Thoracic aorta (tissue), 2 donors: ENCODE measurements around the gene CISD2. TPM values are rescaled to one million over a fixed set of nuclear protein-coding genes. Genes with fewer than 3 reads are reported as not detected.
"Not testable (repeated sequence)": the region's sequence is repeated elsewhere in the genome, so short reads cannot be mapped to it uniquely, and the experiment has no call there.

ENCODE experiments used
- ATAC-seq: fragments of 150-250 bp; one replicate; pipeline ENCODE4 v1.8.0; 2017; ENCODE audit warnings: low read depth; ENCODE audit not compliant: insufficient number of reproducible peaks, low FRiP score
- DNase-seq: peaks from one replicate; pipeline ENCODE4 v3.0.0-alpha.2; 2020; ENCODE audit warnings: low spot score
- H3K27ac ChIP-seq, 2 donors: fragments of 200-600 bp; sonication (generic); 1 replicate in 1 of 2; 2 replicates in 1 of 2; pipeline ENCODE4 v1.5.1; 2016; ENCODE audit warnings: mild to moderate bottlenecking in 2 of 2, moderate library complexity in 2 of 2
- H3K27me3 ChIP-seq: fragments of 200-600 bp; sonication (generic); replicated peaks from 2 replicates; pipeline ENCODE4 v1.6.0; 2016; ENCODE audit warnings: mild to moderate bottlenecking; ENCODE audit not compliant: insufficient read depth
- H3K36me3 ChIP-seq: fragments of 200-600 bp; sonication (generic); one replicate; pipeline ENCODE4 v1.5.1; 2016
- H3K4me1 ChIP-seq, 2 donors: fragments of 200-600 bp; sonication (generic); 1 replicate in 1 of 2; 2 replicates in 1 of 2; pipeline versions ENCODE4 v1.5.1 to v1.6.0; 2016; ENCODE audit warnings: low read depth in 2 of 2, mild to moderate bottlenecking in 1 of 2; ENCODE audit not compliant: control insufficient read depth in 1 of 2
- H3K4me3 ChIP-seq: fragments of 200-600 bp; sonication (generic); 2 replicates; pipeline ENCODE4 v1.5.1; 2016; ENCODE audit warnings: mild to moderate bottlenecking
- H3K9me3 ChIP-seq: fragments of 200-600 bp; sonication (generic); 2 replicates; pipeline ENCODE4 v1.5.1; 2016
- CTCF ChIP-seq: fragments of 200-600 bp; sonication (generic); IDR thresholded peaks from one replicate; pipeline ENCODE4 v1.5.1; 2019; ENCODE audit warnings: antibody characterized with exemption
- total RNA-seq, 2 donors: library from RNA; depleted of rRNA; stranded (reverse); fragments of >200 nt; gene quantifications; one replicate each; pipeline versions ENCODE4 v1.1.0 to v1.2.3, GENCODE V29; 2016

The CISD2 gene
- total RNA-seq, 2 donors from 2014 or later: 4.9 to 10.2 TPM

GRCh38 chr4:102871772-102872171 lies 3.0 kb downstream of the CISD2 start:
- H3K9me3 ChIP-seq: no peaks in the 10 kb centered on the region
- no peaks in the 10 kb centered on the region for H3K36me3 ChIP-seq
- no peak overlapping the region for H3K27ac ChIP-seq
- ATAC-seq (no peak), DNase-seq (no peak)
- no peaks in the 10 kb centered on the region for H3K27me3 ChIP-seq
- no peak for TF ChIP-seq CTCF
- H3K4me1 ChIP-seq: peaks cover 6 to 14% of the 10 kb centered on the region in 2 donors
- no peak overlapping the region for H3K4me3 ChIP-seq

- not testable (repeated sequence) for ATAC-seq, H3K4me3 ChIP-seq, H3K4me1 ChIP-seq, H3K27me3 ChIP-seq, H3K9me3 ChIP-seq, H3K27ac ChIP-seq, H3K36me3 ChIP-seq, DNase-seq
Observed at GRCh38 chr4:102877477-102878106, 8.8 kb downstream of the CISD2 start.

- not testable (repeated sequence) for H3K36me3 ChIP-seq, H3K27me3 ChIP-seq, H3K27ac ChIP-seq, ATAC-seq, H3K9me3 ChIP-seq, H3K4me1 ChIP-seq, DNase-seq, H3K4me3 ChIP-seq
Observed at GRCh38 chr4:102878349-102878748, 9.6 kb downstream of the CISD2 start.

- H3K4me1 ChIP-seq: no peaks in the 10 kb centered on the region
- ATAC-seq (no peak), DNase-seq (no peak)
- H3K4me3 ChIP-seq: no peak overlapping the region
- no peaks in the 10 kb centered on the region for H3K27me3 ChIP-seq
- TF ChIP-seq CTCF: no peak
- no peak overlapping the region for H3K27ac ChIP-seq
- H3K36me3 ChIP-seq: no peaks in the 10 kb centered on the region
- H3K9me3 ChIP-seq: no peaks in the 10 kb centered on the region
Observed at GRCh38 chr4:102878901-102879300, 10.1 kb downstream of the CISD2 start.

- Histone ChIP-seq H3K9me3 (no peaks in the 10 kb centered on the region), H3K27ac (no peak overlapping the region), H3K27me3 (no peaks in the 10 kb centered on the region), H3K4me1 (no peaks in the 10 kb centered on the region), H3K4me3 (no peak overlapping the region), H3K36me3 (no peaks in the 10 kb centered on the region)
- ATAC-seq (no peak), DNase-seq (no peak)
- TF ChIP-seq CTCF: no peak
Observed at GRCh38 chr4:102881343-102881742, 12.6 kb downstream of the CISD2 start.

- Histone ChIP-seq H3K36me3 (no peaks in the 10 kb centered on the region), H3K4me3 (no peak overlapping the region), H3K27ac (no peak overlapping the region), H3K4me1 (no peaks in the 10 kb centered on the region), H3K27me3 (no peaks in the 10 kb centered on the region), H3K9me3 (no peaks in the 10 kb centered on the region)
- DNase-seq (no peak), ATAC-seq (no peak)
- no peak for TF ChIP-seq CTCF
Observed at GRCh38 chr4:102883278-102883677, 14.5 kb downstream of the CISD2 start.

- not testable (repeated sequence) for H3K36me3 ChIP-seq, H3K4me1 ChIP-seq, ATAC-seq, H3K9me3 ChIP-seq, H3K4me3 ChIP-seq, H3K27me3 ChIP-seq, DNase-seq, H3K27ac ChIP-seq
Observed at GRCh38 chr4:102888570-102888969, 19.8 kb downstream of the CISD2 start.

- not testable (repeated sequence) for ATAC-seq, H3K27me3 ChIP-seq, H3K27ac ChIP-seq, H3K4me3 ChIP-seq, H3K4me1 ChIP-seq, H3K36me3 ChIP-seq, H3K9me3 ChIP-seq, DNase-seq
Observed at GRCh38 chr4:102889866-102890265, 21.1 kb downstream of the CISD2 start.

- H3K27ac ChIP-seq, H3K4me1 ChIP-seq, H3K9me3 ChIP-seq, H3K4me3 ChIP-seq, DNase-seq, H3K36me3 ChIP-seq, ATAC-seq, H3K27me3 ChIP-seq: not testable (repeated sequence)
Observed at GRCh38 chr4:102896547-102896946, 27.8 kb downstream of the CISD2 start.
